SU-DHL-6 (cell line): ENCODE results near the gene AIG1.

ENCODE experiments used
- CTCF ChIP-seq: fragments of 200-600 bp; sonication (generic); IDR thresholded peaks from one replicate; pipeline ENCODE4 v1.5.1; 2017; ENCODE audit warnings: antibody characterized with exemption, mild to moderate bottlenecking, low read length, moderate library complexity; ENCODE audit not compliant: insufficient read depth, poor library complexity, severe bottlenecking
- EZH2phosphoT487 ChIP-seq: fragments of 200-600 bp; sonication (generic), shearing (Covaris generic); conservative IDR thresholded peaks from 2 replicates; pipeline ENCODE4 v1.6.1; 2018; ENCODE audit warnings: mild to moderate bottlenecking, antibody characterized with exemption, low read length, moderate library complexity, mixed read lengths

DNA sequence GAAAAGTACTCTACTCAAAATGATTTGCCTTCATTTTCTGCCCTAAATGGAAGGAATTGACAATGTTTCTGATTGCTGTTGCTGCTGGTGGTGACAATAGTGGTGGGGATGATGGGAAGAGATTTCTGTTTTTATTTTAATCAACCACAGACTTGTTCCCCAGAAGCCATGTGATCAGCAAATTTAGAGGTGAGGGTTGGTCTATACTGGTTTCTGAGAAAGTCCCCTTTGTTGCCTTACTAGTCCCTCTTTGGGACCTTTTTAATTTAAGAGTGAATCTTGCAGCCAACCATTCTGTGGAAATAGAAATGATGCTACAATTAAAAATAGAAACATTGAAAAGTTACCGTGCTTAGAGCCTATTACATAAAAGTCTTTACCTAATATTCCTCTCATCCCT, 43.2 kb downstream of the AIG1 start:
- TF ChIP-seq CTCF (no peak), EZH2phosphoT487 (no peak)
